Putamen (tissue), 1 donor: ENCODE data around the gene AP4M1.
"Not testable (repeated sequence)": the region's sequence is repeated elsewhere in the genome, so short reads cannot be mapped to it uniquely, and the experiment has no call there.

ENCODE experiments used
- DNase-seq: peaks from one replicate; pipeline ENCODE4 v3.0.0-alpha.2; 2016; ENCODE audit warnings: low spot score

AP4M1 gene

GRCh38 chr7:100132126-100132525 is 30.7 kb downstream of the AP4M1 start:
- no peak for DNase-seq

GRCh38 chr7:100132697-100133151 is 31.3 kb downstream of the AP4M1 start:
- DNase-seq: no peak

GRCh38 chr7:100137851-100138760 is 36.7 kb downstream of the AP4M1 start:
- DNase-seq: no peak

- no peak for DNase-seq
Observed at GRCh38 chr7:100141555-100141949, 40.1 kb downstream of the AP4M1 start.

- DNase-seq: no peak
Observed at GRCh38 chr7:100142461-100142860, 41.0 kb downstream of the AP4M1 start.

GRCh38 chr7:100146350-100146749 is 44.9 kb downstream of the AP4M1 start:
- not testable (repeated sequence) for DNase-seq

GRCh38 chr7:100147278-100147677 is 45.8 kb downstream of the AP4M1 start:
- no peak for DNase-seq

GRCh38 chr7:100148225-100148558 is 46.7 kb downstream of the AP4M1 start:
- DNase-seq: no peak

GRCh38 chr7:100148559-100149328 is 47.3 kb downstream of the AP4M1 start, which contains the start of gene LAMTOR4:
TSS of gene LAMTOR4 (plus strand) at chr7:100148918. CDS start at chr7:100148973, 55 bp downstream.
- DNase-seq: peak; percentile 100

- no peak for DNase-seq
Observed at GRCh38 chr7:100152404-100152803, 51.0 kb downstream of the AP4M1 start.

GRCh38 chr7:100152937-100153666 is 51.7 kb downstream of the AP4M1 start:
- no peak for DNase-seq

- DNase-seq: no peak
Observed at GRCh38 chr7:100153708-100154535, 52.5 kb downstream of the AP4M1 start.

GRCh38 chr7:100154651-100155491 is 53.4 kb downstream of the AP4M1 start:
- DNase-seq: no peak

GRCh38 chr7:100155553-100156317 is 54.3 kb downstream of the AP4M1 start:
- DNase-seq: no peak

- DNase-seq: no peak
Observed at GRCh38 chr7:100156331-100157068, 55.1 kb downstream of the AP4M1 start.

- no peak for DNase-seq
Observed at GRCh38 chr7:100157069-100157333, 55.6 kb downstream of the AP4M1 start.

- no peak for DNase-seq
Observed at GRCh38 chr7:100157334-100158228, 56.1 kb downstream of the AP4M1 start.
